Measurements from ENCODE around the gene SALL3.

The SALL3 gene

DNA sequence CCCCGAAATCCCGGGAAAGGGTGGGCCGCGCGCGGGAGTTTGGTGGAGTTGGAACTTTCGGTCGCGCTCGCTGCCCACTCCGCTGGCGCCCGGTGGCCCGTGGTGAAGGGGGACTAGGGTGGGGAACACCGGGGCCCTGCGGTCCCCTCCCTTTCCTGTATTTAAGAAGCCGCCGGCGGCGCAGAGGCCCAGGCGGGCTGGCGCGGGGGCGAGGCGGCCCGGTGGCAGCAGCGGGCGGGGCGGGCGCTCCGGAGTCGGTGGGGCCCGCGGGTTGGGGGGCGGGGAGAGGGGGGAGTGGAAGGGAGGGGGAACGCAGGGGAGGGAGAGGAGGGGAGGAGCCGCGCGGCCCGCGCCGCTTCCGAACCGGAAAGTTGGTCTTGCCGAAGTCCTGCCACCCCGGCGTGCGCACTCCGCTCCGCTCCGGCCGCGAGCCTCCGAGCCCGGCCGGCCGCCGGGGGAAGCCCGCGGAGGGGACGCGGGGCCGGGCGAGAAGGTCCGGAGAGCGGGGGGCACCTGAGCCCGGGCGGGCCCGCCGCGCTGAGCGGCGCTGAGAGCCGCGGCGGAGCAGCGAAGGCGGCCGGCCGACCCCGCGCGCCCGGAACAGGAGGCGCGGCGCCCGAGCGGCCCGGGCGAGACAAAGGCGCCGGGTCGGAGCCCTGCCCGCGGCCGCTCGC, 425 bp upstream of the SALL3 start:
- DNase-seq (ENCODE audit: low read depth, low spot score), result no peak
- peak overlapping the region; percentile 51 for H3K27ac ChIP-seq

DNA sequence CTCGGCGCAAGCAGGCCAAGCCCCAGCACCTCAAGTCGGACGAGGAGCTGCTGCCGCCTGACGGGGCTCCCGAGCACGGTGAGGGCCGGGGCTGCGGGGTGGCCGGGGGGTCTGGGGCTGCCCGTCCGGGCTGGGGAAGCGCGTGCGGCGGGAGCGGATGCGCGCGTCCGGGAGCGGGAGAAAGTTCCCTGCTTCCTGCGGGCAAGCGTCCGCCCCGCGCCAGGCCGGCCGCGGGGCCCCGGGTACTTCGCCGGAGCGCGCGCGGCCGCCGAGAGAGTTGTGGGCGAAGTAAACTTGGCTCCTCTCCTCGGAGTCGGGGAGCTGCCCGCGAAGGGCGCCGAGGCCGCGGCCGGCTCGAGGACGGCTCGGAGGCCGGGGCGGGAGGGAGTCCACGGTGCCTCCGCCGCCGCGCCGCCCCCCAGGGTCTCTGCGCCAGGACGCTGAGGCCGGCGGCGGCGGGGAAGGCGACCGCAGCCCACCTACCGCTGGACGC, 707 bp downstream of the SALL3 start:
- DNase-seq (ENCODE audit: low read depth, low spot score), result no peak
- peak overlapping the region; percentile 51 for H3K27ac ChIP-seq

GRCh38 chr18:78980777-78981380, 1.3 kb downstream of the SALL3 start:
- H3K27ac ChIP-seq, result peak overlapping the region; percentile 51

GRCh38 chr18:78981394-78981831, 1.8 kb downstream of the SALL3 start:
- peak overlapping the region; percentile 51 for H3K27ac ChIP-seq
- no peak for DNase-seq (ENCODE audit: low read depth, low spot score)

More at GRCh38 chr18:78980777-78981380, 1.3 kb downstream of the SALL3 start:
- DNase-seq (ENCODE audit: low read depth, low spot score), result no peak

GRCh38 chr18:78981989-78982620, 2.5 kb downstream of the SALL3 start:
- DNase-seq (ENCODE audit: low read depth, low spot score), result no peak
- H3K27ac ChIP-seq, result peak overlapping the region; percentile 5

GRCh38 chr18:78983512-78983911, 3.9 kb downstream of the SALL3 start:
- DNase-seq (ENCODE audit: low read depth, low spot score), result no peak
- H3K27ac ChIP-seq, result no peak overlapping the region

GRCh38 chr18:78984941-78985784, 5.5 kb downstream of the SALL3 start:
- H3K27ac ChIP-seq, result peak overlapping the region; percentile 16
- DNase-seq (ENCODE audit: low read depth, low spot score), result peak; percentile 46

- peak overlapping the region; percentile 16 for H3K27ac ChIP-seq
- no peak for DNase-seq (ENCODE audit: low read depth, low spot score)
These were observed 6.4 kb downstream of the SALL3 start for GRCh38 chr18:78986018-78986481.

- DNase-seq (ENCODE audit: low read depth, low spot score), result no peak
- H3K27ac ChIP-seq, result peak overlapping the region; percentile 16
These were observed 11.8 kb downstream of the SALL3 start for GRCh38 chr18:78991446-78991845.

DNA sequence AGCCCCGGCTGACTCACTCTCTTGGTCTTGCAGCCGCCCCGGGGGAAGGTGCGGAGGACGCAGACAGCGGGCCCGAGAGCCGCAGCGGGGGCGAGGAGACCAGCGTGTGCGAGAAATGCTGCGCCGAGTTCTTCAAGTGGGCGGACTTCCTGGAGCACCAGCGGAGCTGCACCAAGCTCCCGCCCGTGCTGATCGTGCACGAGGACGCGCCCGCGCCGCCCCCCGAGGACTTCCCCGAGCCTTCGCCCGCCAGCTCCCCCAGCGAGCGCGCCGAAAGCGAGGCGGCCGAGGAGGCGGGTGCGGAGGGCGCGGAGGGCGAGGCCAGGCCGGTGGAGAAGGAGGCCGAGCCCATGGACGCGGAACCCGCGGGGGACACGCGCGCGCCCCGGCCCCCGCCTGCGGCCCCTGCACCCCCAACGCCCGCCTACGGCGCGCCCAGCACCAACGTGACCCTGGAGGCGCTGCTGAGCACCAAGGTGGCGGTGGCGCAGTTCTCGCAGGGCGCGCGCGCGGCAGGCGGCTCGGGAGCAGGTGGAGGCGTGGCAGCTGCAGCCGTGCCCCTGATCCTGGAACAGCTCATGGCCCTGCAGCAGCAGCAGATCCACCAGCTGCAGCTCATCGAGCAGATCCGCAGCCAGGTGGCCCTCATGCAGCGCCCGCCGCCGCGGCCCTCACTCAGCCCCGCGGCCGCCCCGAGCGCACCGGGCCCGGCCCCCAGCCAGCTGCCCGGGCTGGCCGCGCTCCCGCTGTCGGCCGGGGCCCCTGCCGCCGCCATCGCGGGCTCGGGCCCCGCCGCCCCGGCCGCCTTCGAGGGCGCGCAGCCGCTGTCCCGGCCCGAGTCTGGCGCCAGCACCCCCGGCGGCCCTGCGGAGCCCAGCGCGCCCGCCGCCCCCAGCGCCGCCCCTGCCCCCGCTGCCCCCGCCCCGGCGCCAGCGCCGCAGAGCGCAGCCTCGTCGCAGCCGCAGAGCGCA, 12.7 kb downstream of the SALL3 start:
- H3K27ac ChIP-seq, result peak overlapping the region; percentile 16
- DNase-seq (ENCODE audit: low read depth, low spot score), result no peak

DNA sequence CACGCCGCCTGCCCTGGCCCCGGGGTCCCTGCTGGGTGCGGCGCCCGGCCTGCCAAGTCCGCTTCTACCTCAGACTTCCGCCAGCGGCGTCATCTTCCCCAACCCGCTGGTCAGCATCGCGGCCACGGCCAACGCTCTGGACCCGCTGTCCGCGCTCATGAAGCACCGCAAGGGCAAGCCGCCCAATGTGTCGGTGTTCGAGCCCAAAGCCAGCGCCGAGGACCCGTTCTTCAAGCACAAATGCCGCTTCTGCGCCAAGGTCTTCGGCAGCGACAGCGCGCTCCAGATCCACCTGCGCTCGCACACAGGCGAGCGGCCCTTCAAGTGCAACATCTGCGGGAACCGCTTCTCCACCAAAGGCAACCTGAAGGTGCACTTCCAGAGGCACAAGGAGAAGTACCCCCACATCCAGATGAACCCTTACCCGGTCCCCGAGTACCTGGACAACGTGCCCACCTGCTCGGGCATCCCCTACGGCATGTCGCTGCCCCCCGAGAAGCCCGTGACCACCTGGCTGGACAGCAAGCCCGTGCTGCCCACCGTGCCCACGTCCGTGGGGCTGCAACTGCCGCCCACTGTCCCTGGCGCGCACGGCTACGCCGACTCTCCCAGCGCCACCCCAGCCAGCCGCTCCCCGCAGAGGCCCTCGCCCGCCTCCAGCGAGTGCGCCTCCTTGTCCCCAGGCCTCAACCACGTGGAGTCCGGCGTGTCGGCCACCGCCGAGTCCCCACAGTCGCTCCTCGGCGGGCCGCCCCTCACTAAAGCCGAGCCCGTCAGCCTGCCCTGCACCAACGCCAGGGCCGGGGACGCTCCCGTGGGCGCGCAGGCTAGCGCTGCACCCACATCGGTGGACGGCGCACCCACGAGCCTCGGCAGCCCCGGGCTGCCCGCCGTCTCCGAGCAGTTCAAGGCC, 13.7 kb downstream of the SALL3 start:
- DNase-seq (ENCODE audit: low read depth, low spot score), result no peak

GRCh38 chr18:78994000-78994399, 14.4 kb downstream of the SALL3 start:
- no peak overlapping the region for H3K27ac ChIP-seq
- DNase-seq (ENCODE audit: low read depth, low spot score), result no peak

More for the DNA sequence above, 13.7 kb downstream of the SALL3 start:
- no peak overlapping the region for H3K27ac ChIP-seq

- DNase-seq (ENCODE audit: low read depth, low spot score), result no peak
- H3K27ac ChIP-seq, result no peak overlapping the region
These were observed 14.9 kb downstream of the SALL3 start for GRCh38 chr18:78994531-78994930.

GRCh38 chr18:78994977-78995582, 15.5 kb downstream of the SALL3 start:
- H3K27ac ChIP-seq, result no peak overlapping the region
- no peak for DNase-seq (ENCODE audit: low read depth, low spot score)

- DNase-seq (ENCODE audit: low read depth, low spot score), result no peak
- no peak overlapping the region for H3K27ac ChIP-seq
These were observed 16.2 kb downstream of the SALL3 start for GRCh38 chr18:78995740-78996395.

DNA sequence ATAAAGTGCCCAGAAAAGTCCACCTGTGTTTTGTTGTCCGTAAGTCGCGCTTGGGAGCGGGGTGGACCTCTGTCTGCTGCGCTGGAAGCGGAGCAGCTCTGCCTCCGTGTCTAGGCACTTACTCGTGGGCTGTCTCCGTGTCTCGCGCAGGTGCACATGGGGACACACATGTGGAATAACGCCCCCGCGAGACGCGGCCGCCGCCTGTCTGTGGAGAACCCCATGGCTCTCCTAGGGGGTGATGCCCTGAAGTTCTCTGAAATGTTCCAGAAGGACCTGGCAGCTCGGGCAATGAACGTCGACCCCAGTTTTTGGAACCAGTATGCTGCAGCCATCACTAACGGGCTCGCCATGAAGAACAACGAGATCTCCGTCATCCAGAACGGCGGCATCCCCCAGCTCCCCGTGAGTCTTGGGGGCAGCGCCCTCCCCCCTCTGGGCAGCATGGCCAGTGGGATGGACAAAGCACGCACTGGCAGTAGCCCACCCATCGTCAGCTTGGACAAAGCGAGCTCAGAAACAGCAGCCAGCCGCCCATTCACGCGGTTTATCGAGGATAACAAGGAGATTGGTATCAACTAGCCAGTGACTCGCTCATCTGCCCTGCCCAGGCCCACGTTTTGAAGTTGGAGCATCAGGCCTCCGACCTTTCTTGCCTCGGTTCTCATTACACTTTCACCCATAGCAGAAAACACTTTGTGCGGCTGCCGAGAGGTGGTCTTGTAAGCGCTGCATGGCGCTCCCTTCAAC, 17.3 kb downstream of the SALL3 start:
- no peak overlapping the region for H3K27ac ChIP-seq
- no peak for DNase-seq (ENCODE audit: low read depth, low spot score)

Data from epithelial cell of prostate (primary cell).